Activated CD4-positive, alpha-beta T cell treated with anti-CD3 and anti-CD28 coated beads, Interleukin-2, amount 50 U/mL, for 4 hours (primary cell): ENCODE data around the gene CAPN13.

ENCODE experiments used
- DNase-seq, 2 experiments: peaks; one replicate each; pipeline ENCODE4 v3.0.0-alpha.2; 2020

The CAPN13 gene

DNA sequence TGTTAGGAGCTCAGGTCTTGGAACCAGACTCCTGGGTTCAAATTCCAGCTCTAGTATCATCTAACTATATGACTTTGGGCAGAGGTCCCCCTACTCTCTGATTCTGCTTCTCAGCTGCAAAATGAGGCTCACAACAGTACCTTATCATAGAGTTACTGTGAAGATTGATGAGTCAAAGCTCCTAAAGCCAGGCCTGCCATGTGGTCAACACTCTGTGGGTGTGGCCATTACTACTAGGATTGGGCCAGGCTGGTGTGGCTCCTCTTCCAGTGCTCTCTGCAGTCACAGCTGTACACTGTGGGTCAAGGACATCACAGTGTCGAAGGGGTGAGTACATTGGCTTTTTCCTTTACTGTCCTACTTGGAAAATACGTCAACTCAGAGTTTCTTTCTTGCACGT lies 22.6 kb downstream of the CAPN13 start:
- DNase-seq: no peak

GRCh38 chr2:30781961-30782533 lies 25.2 kb downstream of the CAPN13 start:
- DNase-seq: no peak

DNA sequence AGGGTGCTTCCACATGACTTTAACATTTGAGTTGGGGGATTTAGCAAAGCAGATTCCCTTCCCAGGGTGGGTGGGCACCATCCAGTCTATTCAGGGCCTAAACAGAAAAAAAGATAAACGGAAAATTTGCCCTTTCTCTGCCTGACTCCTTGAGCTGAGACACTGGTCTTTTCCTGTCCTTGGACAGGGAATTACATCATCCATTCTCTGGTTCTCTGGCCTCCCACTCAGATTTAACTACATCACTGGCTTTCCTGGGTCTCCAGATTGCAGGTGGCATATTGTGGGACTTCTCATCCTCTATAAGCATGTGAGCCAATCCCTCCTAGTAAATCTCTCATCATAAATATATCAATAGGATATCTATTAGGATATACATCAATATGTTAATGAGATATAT lies 25.8 kb downstream of the CAPN13 start:
- DNase-seq: no peak

DNA sequence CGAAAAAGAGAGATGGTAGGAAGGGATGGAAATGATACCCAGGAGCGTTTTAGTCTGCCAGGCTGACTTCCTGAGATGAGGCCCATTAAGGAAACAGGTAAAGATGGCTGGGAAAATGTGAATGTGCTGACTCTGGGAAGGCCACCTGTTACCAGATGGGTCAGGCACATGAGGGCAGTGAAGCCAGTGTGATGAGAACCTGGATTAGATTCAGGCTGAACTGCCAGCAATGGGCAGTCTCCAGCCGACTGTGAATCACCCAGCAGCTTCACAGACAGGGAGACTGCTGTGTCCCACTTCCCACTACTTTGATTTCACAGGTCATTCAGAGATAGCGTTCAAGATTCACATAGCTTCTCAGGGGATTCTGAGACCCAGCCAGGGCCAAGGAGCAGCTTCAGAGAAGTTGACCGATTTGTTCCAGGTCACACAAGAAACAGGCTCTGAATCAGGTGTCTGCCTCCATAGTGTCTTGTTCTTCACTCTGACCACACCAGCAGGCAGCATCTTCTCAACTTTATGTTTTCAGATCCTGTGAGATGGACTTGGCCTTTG lies 26.4 kb downstream of the CAPN13 start:
- no peak for DNase-seq

- DNase-seq: no peak
Measured at GRCh38 chr2:30778611-30779010, 28.6 kb downstream of the CAPN13 start.

DNA sequence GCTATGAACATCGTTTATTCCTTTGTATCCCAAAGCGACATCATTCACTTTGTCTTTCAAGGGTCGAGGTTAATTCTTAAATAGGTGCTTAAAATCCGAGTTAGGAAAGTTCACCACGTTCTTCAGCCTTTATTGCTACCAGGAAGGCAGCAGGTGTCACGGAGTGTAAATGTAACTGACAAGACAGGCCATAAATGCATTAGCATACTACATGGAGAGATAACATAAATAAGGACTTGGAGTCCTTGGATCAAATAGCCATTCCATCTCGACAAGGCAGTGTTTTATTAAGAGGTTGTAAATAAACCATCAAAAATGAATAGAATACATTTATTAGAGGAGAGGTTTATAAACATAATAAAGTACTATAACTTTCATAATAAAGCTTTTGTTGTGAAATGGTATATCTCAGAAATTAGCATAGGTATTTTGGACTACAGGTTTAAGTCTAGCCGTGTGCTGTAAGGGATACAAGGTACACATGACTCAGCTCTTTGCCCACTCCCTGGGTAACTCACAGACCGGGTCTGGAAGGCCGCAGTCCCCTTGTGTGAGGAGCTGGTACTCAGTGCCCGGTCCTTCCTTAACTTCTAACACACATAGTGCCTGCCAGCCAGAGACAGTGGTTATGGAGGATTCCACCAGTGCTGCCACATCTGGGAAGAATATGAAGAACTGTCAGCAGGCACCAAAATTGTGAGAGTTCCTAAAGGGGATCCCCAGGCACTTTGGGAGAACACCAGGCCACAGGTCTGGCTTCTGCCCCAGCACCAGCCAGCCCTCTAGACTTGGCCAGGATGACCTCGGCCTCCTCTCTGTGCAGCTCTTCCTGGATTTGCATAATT lies 29.4 kb downstream of the CAPN13 start:
- DNase-seq: no peak

- DNase-seq: no peak
Measured at GRCh38 chr2:30776831-30777635, 30.2 kb downstream of the CAPN13 start.

- DNase-seq: no peak
Measured at GRCh38 chr2:30775833-30776232, 31.4 kb downstream of the CAPN13 start.

DNA sequence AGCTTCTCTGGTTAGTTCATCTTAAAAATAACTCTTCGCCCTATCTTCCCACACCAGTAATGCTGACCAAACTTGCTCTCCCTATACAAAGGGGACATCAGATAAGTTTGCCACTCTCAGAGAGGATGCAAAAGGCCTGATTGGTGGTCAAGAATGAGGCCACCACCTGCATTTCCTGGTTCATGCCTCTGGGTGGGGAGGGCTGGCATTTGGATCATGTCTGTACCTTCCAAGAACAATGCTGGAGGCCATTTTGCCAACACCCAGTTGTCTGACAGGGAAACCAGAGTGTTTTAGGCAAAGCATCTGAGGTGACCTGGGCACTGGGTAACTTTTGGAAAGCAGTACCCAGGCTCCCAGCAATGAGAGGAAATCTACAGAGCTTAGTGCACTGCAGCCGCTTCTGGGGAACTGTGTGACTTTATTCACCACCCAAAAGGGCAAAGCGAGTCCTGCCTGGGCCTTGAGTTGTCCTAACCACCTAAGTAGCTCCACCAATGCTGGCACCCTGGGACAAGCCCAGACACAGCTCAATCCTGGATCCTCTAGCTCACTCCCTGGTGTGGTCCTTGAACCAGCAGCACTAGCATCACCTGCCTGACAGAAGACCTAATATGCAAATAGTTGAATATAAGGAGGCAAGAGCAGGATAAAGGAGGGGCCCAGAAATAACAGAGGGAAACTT lies 35.1 kb downstream of the CAPN13 start:
- no peak for DNase-seq

- DNase-seq: no peak
Measured at GRCh38 chr2:30770816-30771576, 36.2 kb downstream of the CAPN13 start.

- no peak for DNase-seq
Measured at GRCh38 chr2:30769891-30770462, 37.3 kb downstream of the CAPN13 start.

- DNase-seq: no peak
Measured at GRCh38 chr2:30769481-30769780, 37.8 kb downstream of the CAPN13 start.

- DNase-seq: no peak
Measured at GRCh38 chr2:30768708-30769480, 38.4 kb downstream of the CAPN13 start.

DNA sequence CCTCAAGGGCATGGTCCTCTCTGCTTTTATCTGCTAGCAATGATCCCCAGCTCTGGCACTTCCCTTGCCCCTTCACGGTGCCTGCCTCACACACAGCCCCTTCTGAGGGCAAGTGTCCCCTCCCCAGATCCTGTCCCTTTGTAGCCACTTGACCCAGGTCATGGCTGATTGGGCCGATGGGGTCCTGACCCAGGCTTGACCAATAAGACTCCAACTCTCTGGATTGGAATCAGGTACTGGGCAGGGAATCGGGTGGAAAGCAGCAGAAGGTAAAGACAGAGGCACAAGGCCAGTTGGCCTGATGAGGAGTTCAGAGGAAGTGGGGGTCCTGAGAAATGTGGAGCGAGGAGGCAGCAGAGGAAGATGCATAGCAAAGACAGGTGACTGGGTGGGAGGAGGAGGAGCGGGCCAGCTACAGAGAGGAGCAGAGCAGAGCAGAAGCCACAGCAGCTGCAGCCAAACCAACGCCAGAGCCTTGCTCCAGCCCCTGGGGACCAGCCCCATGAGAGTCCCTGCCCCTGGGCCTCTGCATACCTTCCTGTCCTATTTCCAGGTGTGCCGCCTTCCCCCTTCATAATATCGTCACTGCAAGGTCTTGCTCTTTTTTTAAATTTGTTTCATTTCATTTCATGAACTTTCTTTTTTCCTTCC lies 39.1 kb downstream of the CAPN13 start:
- no peak for DNase-seq

- DNase-seq: no peak
Measured at GRCh38 chr2:30766666-30767065, 40.6 kb downstream of the CAPN13 start.

DNA sequence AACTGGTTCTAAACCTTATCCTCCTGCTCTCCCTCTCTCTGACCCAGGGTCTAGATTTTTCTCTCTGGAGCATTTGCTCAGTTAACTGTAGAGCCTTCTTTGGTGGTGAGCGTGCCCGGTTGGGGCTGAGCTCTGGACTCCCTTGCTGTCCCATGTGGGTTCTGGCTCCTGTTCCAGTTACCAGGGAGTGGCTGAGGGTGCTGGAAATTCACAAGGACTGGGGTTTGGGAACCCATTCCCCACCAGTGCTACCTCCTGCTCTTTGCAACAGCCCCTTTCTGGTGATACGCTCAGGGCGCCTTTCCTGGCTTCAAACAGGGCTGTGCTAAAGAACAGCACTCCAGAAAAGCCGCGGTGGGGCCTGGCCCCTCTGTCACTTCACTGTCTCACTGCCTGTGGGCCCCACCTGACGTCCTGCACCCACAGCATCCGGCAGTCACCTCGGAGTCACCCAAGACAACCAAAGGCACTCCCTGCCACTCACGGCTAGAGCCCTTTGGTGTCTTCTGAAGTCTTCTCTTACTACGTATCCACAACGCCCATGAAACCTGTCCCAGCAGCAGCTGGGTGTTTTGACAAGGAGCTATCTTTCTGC lies 41.3 kb downstream of the CAPN13 start:
- no peak for DNase-seq

GRCh38 chr2:30765191-30765590 lies 42.1 kb downstream of the CAPN13 start:
- no peak for DNase-seq

- DNase-seq: no peak
Measured at GRCh38 chr2:30764021-30764800, 43.0 kb downstream of the CAPN13 start.

DNA sequence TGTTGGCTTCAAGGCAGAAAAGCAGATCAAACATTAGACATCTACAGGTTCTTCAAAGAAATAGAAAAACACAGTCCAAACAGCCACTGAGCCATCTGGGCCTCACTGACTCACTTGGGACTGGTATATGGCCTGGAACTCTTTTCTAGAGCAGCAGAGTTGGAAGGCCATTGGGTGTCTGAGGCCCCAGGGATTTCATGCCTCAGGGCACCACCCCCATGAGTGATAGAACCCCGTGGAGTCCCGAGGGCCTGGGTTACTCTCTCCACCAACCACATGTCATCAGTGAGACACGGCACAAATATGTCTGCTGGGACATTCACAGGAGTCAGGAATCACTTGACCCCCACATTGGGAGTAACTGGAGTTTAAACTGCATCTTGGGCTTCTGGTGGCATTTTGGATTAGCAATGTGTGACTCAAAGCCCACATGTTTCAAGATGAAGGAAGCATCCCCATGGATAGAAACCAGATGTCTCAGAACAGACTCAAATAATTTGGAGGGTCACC lies 44.0 kb downstream of the CAPN13 start:
- DNase-seq: no peak
